Stimulated activated CD8-positive, alpha-beta memory T cell treated with anti-CD3 and anti-CD28 coated beads, Interleukin-12 subunit alpha, Interleukin-12 subunit beta, amount 100 ng/mL, for 4 hours (primary cell): Measurements from ENCODE around the gene KIAA0319L.
"Not testable (repeated sequence)": the region's sequence is repeated elsewhere in the genome, so short reads cannot be mapped to it uniquely, and the experiment has no call there.

Experiments used
- DNase-seq: peaks from one replicate; pipeline ENCODE4 v3.0.0-alpha.2; 2020; ENCODE audit warnings: low read depth

KIAA0319L gene

GRCh38 chr1:35581621-35582020, 24.4 kb upstream of the KIAA0319L start:
- DNase-seq = not testable (repeated sequence)

GRCh38 chr1:35580949-35581388, 23.8 kb upstream of the KIAA0319L start:
- DNase-seq = no peak

GRCh38 chr1:35577071-35577998, 20.1 kb upstream of the KIAA0319L start:
- peak; percentile 36 for DNase-seq

DNA sequence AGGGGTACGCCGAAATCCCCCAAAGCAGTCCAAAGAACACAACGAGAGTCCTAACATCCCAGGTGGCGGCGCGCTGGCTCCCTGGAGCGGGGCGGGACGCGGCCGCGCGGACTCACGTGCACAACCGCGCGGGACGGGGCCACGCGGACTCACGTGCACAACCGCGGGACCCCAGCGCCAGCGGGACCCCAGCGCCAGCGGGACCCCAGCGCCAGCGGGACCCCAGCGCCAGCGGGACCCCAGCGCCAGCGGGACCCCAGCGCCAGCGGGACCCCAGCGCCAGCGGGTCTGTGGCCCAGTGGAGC, 19.5 kb upstream of the KIAA0319L start:
- DNase-seq = not testable (repeated sequence)

DNA sequence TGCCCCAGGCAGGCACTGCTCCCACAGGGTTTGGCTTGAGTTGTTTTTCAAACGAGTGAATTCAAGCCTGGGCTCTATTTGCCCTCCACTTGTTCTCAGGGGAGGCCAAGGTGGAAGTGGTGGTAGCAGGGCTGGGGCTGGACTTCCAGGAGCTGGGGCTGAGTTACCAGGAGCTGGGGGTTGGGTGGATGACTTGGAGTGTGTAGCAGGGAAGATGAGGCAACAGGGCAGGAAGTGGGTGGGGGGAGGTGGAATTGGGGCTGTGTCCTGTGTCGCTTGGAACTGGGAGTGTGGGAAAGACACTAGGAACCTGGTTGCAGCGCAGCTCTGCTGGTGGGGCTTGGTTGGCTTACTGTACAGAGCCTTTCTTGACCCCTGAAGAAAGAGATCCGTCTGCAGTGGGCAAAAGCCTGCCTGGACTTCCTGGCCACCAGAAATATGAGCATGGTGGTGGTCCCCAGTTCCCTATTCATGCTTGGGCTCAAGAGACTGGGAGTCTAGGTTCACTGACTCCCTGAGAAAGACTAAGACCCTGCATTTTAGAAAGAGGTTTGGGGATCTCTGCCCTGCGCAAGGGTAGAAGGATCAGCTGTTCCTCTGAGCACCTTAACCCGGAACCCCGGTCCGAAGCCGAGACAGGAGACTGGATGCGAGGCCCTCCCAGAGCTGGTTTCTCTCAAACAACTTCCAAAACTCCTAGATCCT, 19.0 kb upstream of the KIAA0319L start:
- no peak for DNase-seq

DNA sequence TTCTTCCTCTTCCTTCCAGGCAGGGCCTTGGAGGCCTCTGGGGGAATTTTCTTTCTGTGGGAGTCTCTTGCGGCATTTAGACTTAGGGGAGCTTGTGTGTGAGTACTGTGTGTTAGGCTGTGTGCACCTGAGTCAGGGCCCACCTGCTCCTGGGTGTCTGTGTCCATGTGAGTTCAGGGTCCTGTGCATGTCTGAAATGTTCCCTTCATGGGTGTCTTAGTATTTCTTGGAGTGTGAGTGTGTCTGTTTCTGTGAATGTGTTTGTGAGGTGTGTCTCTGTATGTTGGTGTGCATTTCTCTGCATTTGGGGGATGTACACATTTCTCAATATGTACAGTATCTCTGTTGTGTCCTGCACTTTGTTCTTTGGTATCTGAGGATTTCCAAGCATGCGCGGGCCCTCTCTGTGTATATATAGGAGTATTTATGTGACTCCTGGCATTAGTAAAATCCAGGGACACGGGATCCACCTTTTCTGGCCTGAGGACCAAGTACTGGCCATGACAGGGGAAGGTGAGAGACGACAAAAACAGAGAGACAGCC, 18.3 kb upstream of the KIAA0319L start:
- DNase-seq = no peak

- no peak for DNase-seq
Measured at GRCh38 chr1:35574655-35575415, 17.6 kb upstream of the KIAA0319L start.

- DNase-seq = no peak
Measured at GRCh38 chr1:35574125-35574654, 17.0 kb upstream of the KIAA0319L start.

- no peak for DNase-seq
Measured at GRCh38 chr1:35573198-35574124, 16.3 kb upstream of the KIAA0319L start, which contains the start of gene TFAP2E. TFAP2E (plus strand) TSS chr1:35573314; CDS start chr1:35573578, 264 bp downstream.

DNA sequence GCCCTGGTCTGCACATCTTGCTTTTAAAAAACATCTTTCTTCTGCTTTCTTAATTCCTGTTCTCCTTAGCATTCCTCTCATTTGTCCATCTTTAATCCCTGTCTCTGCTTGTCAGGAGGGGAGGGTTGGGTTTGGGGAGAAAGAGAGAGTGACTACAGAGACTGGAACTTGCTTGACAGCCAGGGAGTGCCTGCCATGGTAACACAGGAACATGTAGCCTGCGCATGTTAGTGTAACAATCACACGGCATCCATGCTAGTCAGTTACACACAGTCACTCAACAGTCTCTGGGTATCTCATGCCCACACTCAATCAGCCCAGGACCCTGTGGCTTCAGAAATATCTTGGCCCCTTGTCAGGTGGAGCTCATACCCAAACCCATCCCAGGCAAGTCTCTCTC, 15.1 kb upstream of the KIAA0319L start:
- no peak for DNase-seq

DNA sequence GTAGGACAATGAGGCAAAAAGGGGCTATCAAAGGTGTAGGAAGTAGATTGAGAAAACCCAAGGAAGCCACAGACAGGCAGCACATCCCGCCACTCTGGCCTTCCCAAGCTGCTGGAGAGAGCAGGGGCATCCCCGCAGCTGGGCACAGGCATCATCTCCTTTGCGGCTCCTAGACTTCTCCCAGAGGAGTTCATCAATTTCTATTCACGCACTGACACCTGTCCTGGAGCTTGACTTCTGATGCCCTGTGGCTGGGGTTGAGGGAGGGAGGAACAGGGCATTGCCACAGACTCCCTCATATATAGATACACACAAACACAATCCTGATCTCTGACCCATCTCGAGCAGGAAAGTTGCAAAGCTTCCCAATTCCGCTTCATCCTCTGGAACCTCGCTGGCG, 14.1 kb upstream of the KIAA0319L start:
- DNase-seq = no peak

- no peak for DNase-seq
Measured at GRCh38 chr1:35570589-35571137, 13.5 kb upstream of the KIAA0319L start.

GRCh38 chr1:35569936-35570335, 12.7 kb upstream of the KIAA0319L start:
- no peak for DNase-seq

DNA sequence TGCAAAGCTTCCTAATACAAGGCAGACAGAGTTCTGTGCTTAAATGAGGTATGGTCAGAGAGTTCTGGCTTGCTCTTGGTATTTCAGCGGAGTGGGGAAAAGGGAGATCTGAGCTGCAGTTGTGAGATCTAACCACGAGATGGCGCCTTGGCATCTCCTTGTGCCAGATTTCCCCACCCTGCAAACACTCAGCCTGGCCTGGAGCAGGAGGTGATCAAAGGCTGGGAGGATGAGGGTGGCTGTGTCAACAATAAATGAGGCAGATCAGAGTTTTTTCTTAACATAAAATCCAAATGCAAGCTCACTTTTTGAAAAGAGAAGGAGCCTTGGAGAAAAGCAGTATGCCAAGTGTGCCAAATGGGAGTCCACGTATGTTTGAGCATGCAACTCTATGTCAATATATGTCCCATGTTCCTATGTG, 11.8 kb upstream of the KIAA0319L start:
- DNase-seq = no peak

DNA sequence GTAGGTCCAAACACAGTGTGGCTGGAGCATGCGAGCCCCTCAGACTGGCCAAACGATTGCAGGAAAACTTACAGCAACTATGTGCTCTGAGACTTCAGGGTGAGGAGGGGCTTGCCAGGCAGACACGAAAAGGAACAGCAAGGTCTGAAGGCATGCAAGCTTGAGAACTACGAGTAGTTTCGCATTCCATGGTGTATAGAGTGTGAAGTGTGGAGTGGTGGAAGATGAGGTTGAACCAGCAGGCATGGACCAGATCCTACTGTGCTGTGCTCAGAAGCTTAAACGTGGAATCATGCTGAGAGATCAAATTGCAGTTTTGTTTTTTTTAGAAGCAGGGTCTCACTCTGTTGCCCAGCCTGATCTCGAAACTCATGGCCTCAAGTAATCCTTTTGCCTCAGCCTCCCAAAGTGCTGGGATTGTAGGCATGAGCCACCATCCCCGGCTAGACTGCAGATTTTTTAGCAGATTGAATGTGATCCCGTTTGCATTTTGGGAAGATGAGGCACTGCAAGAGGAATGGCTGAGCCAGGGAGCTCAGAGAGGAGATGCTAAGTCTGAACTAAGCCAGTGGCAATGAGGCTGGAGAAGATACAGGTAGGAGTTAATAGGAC, 10.8 kb upstream of the KIAA0319L start:
- no peak for DNase-seq

DNA sequence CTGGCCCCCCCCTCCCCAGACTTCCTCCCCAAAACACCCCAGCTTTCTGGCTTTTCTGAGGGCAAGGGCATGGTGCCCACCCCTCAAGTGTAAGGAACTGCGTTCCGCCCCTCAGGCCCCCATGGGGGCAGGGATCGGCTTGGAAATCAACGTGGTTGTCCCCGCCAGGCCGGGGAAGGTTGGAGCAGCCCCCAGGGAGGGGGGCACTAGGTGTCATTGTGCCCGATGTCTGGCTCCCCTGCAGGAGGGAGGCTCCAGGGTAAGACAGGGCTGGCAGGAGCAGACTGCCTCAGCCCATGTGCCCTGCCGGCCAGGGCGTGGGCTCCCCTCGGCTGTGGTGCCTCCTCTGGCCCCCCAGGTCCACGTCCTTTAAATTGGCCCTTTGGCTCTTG, 8.5 kb upstream of the KIAA0319L start:
- no peak for DNase-seq

GRCh38 chr1:35564884-35565741, 7.9 kb upstream of the KIAA0319L start:
- DNase-seq = no peak

GRCh38 chr1:35564037-35564883, 7.1 kb upstream of the KIAA0319L start:
- peak; percentile 50 for DNase-seq
